Neural cell (in vitro differentiated cells): ENCODE results near the gene NHEJ1. TPM values are rescaled to one million over a fixed set of nuclear protein-coding genes. Genes with fewer than 3 reads are reported as not detected.

Experiments
- H2AFZ ChIP-seq: fragments of 200-600, 300-800 bp; sonication (generic), shearing (Covaris generic); 2 replicates; pipeline ENCODE4 v1.6.0; 2014; ENCODE audit warnings: low read depth, mild to moderate bottlenecking, antibody characterized with exemption, low read length, moderate library complexity
- H3F3A ChIP-seq: fragments of 200-600 bp; shearing (Covaris generic); 2 replicates; pipeline ENCODE4 v1.6.1; 2016; ENCODE audit warnings: mild to moderate bottlenecking, moderate library complexity, mixed read lengths, antibody characterized with exemption, low read length; ENCODE audit not compliant: insufficient read depth, poor library complexity, severe bottlenecking
- H3K27ac ChIP-seq: fragments of 200-600, 300-800 bp; sonication (generic), shearing (Covaris generic); 2 replicates; pipeline ENCODE4 v1.5.1; 2014; ENCODE audit warnings: mild to moderate bottlenecking, low read length, moderate library complexity
- H3K27me3 ChIP-seq: fragments of 300-800, 200-600 bp; sonication (generic), shearing (Covaris generic); 2 replicates; pipeline ENCODE4 v1.6.0; 2014; ENCODE audit warnings: mild to moderate bottlenecking, low read depth, low read length, moderate library complexity; ENCODE audit not compliant: insufficient read depth
- H3K36me3 ChIP-seq: fragments of 300-800, 200-600 bp; sonication (generic), shearing (Covaris generic); 2 replicates; pipeline ENCODE4 v1.5.1; 2014; ENCODE audit warnings: mild to moderate bottlenecking, antibody characterized with exemption, low read length, moderate library complexity; ENCODE audit not compliant: insufficient read depth
- H3K4me2 ChIP-seq: fragments of 300-800, 200-600 bp; sonication (generic), shearing (Covaris generic); 2 replicates; pipeline ENCODE4 v1.6.0; 2014; ENCODE audit warnings: mild to moderate bottlenecking, low read length
- H3K4me3 ChIP-seq: fragments of 300-800, 200-600 bp; sonication (generic), shearing (Covaris generic); 2 replicates; pipeline ENCODE4 v1.5.1; 2014; ENCODE audit warnings: mild to moderate bottlenecking, low read length, moderate library complexity
- H3K79me2 ChIP-seq: fragments of 200-600 bp; shearing (Covaris generic); replicated peaks from 2 replicates; pipeline ENCODE4 v1.6.0; 2014; ENCODE audit warnings: mild to moderate bottlenecking, low read length, moderate library complexity; ENCODE audit not compliant: insufficient read depth
- H3K9ac ChIP-seq: fragments of 300-800, 200-600 bp; sonication (generic), shearing (Covaris generic); 2 replicates; pipeline ENCODE4 v1.6.1; 2016; ENCODE audit warnings: mild to moderate bottlenecking, low read length, mixed read lengths
- H3K9me2 ChIP-seq: fragments of 200-600 bp; shearing (Covaris generic); 2 replicates; pipeline ENCODE4 v1.6.1; 2016; ENCODE audit warnings: mild to moderate bottlenecking, low read length, mixed read lengths; ENCODE audit not compliant: insufficient read depth
- H3K9me3 ChIP-seq: fragments of 200-600, 300-800 bp; sonication (generic), shearing (Covaris generic); 2 replicates; pipeline ENCODE4 v1.6.1; 2016; ENCODE audit warnings: mild to moderate bottlenecking, mixed run types, low read length, moderate library complexity, mixed read lengths
- H4K20me1 ChIP-seq: fragments of 200-600 bp; shearing (Covaris generic); 2 replicates; pipeline ENCODE4 v1.6.1; 2016; ENCODE audit warnings: mild to moderate bottlenecking, mixed run types; ENCODE audit not compliant: insufficient read depth
- EP300 ChIP-seq: fragments of 450-650 bp; conservative IDR thresholded peaks from 2 replicates; pipeline ENCODE4 v1.6.1; 2014; ENCODE audit warnings: antibody characterized with exemption, mild to moderate bottlenecking, moderate library complexity; ENCODE audit not compliant: poor library complexity, severe bottlenecking
- EZH2 ChIP-seq: fragments of 200-600, 300-800 bp; shearing (Covaris generic), sonication (generic); IDR thresholded peaks from 2 replicates; pipeline ENCODE4 v1.6.1; 2014; ENCODE audit warnings: antibody characterized with exemption, low read length, borderline replicate concordance, mild to moderate bottlenecking; ENCODE audit not compliant: insufficient read depth, poor library complexity, severe bottlenecking
- MXI1 ChIP-seq: fragments of 450-650 bp; conservative IDR thresholded peaks from 2 replicates; pipeline ENCODE4 v1.6.1; 2014; ENCODE audit warnings: antibody characterized with exemption, mild to moderate bottlenecking; ENCODE audit not compliant: poor library complexity, severe bottlenecking
- POLR2AphosphoS5 ChIP-seq: IDR thresholded peaks from 2 replicates; pipeline ENCODE4 v1.6.1; 2012
- RAD21 ChIP-seq: fragments of 450-650 bp; conservative IDR thresholded peaks from 2 replicates; pipeline ENCODE4 v1.6.1; 2014; ENCODE audit warnings: antibody characterized with exemption, mild to moderate bottlenecking, moderate library complexity
- REST ChIP-seq: IDR thresholded peaks from 2 replicates; pipeline ENCODE4 v1.6.1; 2012; ENCODE audit warnings: borderline replicate concordance
- SMC3 ChIP-seq: fragments of 450-650 bp; conservative IDR thresholded peaks from 2 replicates; pipeline ENCODE4 v1.6.1; 2014; ENCODE audit warnings: antibody characterized with exemption, mild to moderate bottlenecking, moderate library complexity; ENCODE audit not compliant: poor library complexity
- TAF1 ChIP-seq: IDR thresholded peaks from 2 replicates; pipeline ENCODE4 v1.6.1; 2012; ENCODE audit warnings: low read depth
- polyA plus RNA-seq: library from polyadenylated mRNA; depleted of rRNA; stranded (reverse); fragments of >200 nt; gene quantifications from 2 replicates; pipeline ENCODE4 v1.2.3, GENCODE V29; 2014
- TF ChIP-seq, protein P1 (sequence below): fragments of 450-650 bp; IDR thresholded peaks from 2 replicates; pipeline ENCODE4 v1.5.1; 2014; ENCODE audit warnings: antibody characterized with exemption, mild to moderate bottlenecking, moderate library complexity; ENCODE audit not compliant: poor library complexity, severe bottlenecking

NHEJ1 gene
- polyA plus RNA-seq, 1 donor from 2014 or later: 12.7 TPM

GRCh38 chr2:219042750-219043149, 117.9 kb downstream of the NHEJ1 start:
- Histone ChIP-seq H3K4me2 (no peak overlapping the region), H4K20me1 (no peaks in the 10 kb centered on the region), H3K36me3 (no peaks in the 10 kb centered on the region), H3K27me3 (peaks cover 48% of the 10 kb centered on the region), H3K4me3 (no peak overlapping the region), H3K27ac (no peak overlapping the region), H3F3A (no peaks in the 10 kb centered on the region), H3K9me3 (no peaks in the 10 kb centered on the region), H3K9ac (no peak overlapping the region), H2AFZ (no peak overlapping the region), H3K79me2 (no peaks in the 10 kb centered on the region), H3K9me2 (no peaks in the 10 kb centered on the region)
- no peak for TF ChIP-seq RAD21
- no peak for TF ChIP-seq EZH2
- no peak for TF ChIP-seq EP300
- no peak for TF ChIP-seq SMC3
- TF ChIP-seq POLR2AphosphoS5: no peak
- TF ChIP-seq TAF1: no peak
- no peak for TF ChIP-seq MXI1
- TF ChIP-seq, protein P1, sequence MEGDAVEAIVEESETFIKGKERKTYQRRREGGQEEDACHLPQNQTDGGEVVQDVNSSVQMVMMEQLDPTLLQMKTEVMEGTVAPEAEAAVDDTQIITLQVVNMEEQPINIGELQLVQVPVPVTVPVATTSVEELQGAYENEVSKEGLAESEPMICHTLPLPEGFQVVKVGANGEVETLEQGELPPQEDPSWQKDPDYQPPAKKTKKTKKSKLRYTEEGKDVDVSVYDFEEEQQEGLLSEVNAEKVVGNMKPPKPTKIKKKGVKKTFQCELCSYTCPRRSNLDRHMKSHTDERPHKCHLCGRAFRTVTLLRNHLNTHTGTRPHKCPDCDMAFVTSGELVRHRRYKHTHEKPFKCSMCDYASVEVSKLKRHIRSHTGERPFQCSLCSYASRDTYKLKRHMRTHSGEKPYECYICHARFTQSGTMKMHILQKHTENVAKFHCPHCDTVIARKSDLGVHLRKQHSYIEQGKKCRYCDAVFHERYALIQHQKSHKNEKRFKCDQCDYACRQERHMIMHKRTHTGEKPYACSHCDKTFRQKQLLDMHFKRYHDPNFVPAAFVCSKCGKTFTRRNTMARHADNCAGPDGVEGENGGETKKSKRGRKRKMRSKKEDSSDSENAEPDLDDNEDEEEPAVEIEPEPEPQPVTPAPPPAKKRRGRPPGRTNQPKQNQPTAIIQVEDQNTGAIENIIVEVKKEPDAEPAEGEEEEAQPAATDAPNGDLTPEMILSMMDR: no peak
- no peak for TF ChIP-seq REST

DNA sequence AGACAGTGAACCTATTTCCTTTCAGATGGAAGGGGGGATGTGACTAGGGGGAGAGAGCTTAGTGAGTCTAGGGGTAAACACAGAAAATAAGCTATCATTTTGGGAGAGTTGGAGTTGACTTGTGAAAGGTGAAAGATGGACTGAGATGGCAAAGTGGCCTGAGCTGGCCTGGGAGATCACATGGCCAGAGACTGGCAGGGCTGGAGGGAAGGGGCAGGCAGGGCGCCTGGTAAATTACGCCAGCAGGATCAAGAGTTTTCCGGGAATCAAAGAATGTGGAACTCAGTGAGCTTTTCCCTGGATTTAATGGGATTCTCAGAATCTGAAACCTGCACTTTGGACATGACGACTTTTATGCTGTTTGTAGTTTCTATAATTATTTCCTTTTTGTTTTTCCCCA, 118.5 kb downstream of the NHEJ1 start:
- H3K27me3 ChIP-seq: peaks cover 42% of the 10 kb centered on the region
- no peak overlapping the region for H3K27ac ChIP-seq
- H2AFZ ChIP-seq: no peak overlapping the region
- TF ChIP-seq POLR2AphosphoS5 (no peak), SMC3 (no peak), REST (no peak), RAD21 (no peak), EZH2 (no peak), TAF1 (no peak), EP300 (no peak)
- TF ChIP-seq, protein P1: no peak
- H3K36me3 ChIP-seq: no peaks in the 10 kb centered on the region
- H3K9ac ChIP-seq: no peak overlapping the region
- no peaks in the 10 kb centered on the region for H3F3A ChIP-seq
- H3K79me2 ChIP-seq: no peaks in the 10 kb centered on the region
- no peak overlapping the region for H3K4me3 ChIP-seq
- H4K20me1 ChIP-seq: no peaks in the 10 kb centered on the region
- no peaks in the 10 kb centered on the region for H3K9me2 ChIP-seq
- H3K4me2 ChIP-seq: no peak overlapping the region
- H3K9me3 ChIP-seq: no peaks in the 10 kb centered on the region
